Measurements from ENCODE around the gene LTB.
"Not testable (repeated sequence)": the region's sequence is repeated elsewhere in the genome, so short reads cannot be mapped to it uniquely, and the experiment has no call there.

The LTB gene

DNA sequence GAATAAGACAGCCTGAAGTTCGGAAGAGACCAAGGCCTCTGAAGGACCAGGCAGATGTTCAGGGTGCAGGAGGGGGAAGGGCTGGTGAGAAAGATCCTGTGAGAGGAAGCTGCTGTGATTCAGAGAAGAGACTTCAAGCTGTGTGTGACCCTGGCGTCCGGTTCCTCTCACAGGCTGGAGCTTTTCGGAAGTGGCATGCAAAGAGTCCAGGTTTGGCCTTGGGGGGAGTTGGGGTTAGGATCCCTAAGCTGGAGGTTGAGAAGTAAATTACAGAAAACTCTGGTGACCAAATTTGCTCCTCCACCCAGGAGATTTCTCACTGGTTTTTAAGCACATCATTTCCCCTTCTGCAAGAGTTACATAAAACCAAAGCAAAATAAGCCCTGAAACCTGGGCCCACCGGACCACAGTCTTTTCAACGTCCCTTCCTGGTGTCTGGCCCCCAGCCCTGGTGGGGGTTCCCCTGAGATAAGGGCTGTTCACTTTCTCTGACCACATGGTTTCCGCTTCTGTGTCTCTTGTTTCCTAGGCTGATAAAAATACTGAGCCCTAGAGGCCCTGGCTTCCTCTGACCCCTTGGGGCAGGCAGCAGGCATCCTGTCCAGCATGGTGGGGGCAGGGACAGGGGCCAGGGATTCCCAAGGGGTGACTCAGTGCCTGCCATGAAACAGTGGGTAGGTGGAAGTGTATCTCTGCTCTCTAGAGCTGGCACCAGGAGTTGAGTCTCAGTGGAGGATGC, 22.1 kb downstream of the LTB start:
- H3K27ac ChIP-seq (ENCODE audit: low read length) = no peak overlapping the region
- no peak overlapping the region for H3K4me3 ChIP-seq (ENCODE audit: low read length)

DNA sequence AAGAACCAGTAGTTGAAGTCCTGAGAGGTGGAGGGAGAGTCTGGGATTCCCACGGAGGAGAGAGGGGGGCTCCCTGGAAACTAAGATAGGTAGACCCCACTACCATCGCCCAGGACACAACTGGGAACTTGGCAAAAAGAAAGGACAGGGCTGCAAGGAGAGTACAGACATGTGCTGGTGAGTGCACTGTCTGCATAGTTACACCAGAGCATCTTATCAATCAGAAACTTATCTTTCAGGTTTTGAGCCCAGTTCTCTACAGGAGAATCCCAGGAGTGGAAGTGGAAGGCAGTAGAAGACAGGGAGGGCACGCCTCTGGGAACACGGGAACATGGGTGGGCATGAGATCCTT, 22.6 kb downstream of the LTB start:
- Histone ChIP-seq H3K4me3 (ENCODE audit: low read length) (no peak overlapping the region), H3K4me1 (ENCODE audit: control insufficient read depth, insufficient read depth, low read length) (no peaks in the 10 kb centered on the region), H3K9me3 (ENCODE audit: control insufficient read depth, insufficient read depth, low read length) (no peaks in the 10 kb centered on the region), H3K27me3 (ENCODE audit: control insufficient read depth, insufficient read depth, low read length) (no peaks in the 10 kb centered on the region), H3K36me3 (ENCODE audit: control insufficient read depth, insufficient read depth, low read length) (peaks cover 2% of the 10 kb centered on the region; the same call in 1 of the 2 replicates), H3K27ac (ENCODE audit: low read length) (no peak overlapping the region)
- WGBS (ENCODE audit: insufficient coverage, insufficient read length) = no CpG with 5 or more reads among the region's 4 CpGs
- no peak for DNase-seq (ENCODE audit: low read depth, low spot score)

More for the DNA sequence above, 22.1 kb downstream of the LTB start:
- no CpG with 5 or more reads among the region's 7 CpGs for WGBS (ENCODE audit: insufficient coverage, insufficient read length)
- peaks cover 2% of the 10 kb centered on the region; the same call in 1 of the 2 replicates for H3K36me3 ChIP-seq (ENCODE audit: control insufficient read depth, insufficient read depth, low read length)
- H3K4me1 ChIP-seq (ENCODE audit: control insufficient read depth, insufficient read depth, low read length) = no peaks in the 10 kb centered on the region
- no peak for DNase-seq (ENCODE audit: low read depth, low spot score)
- no peaks in the 10 kb centered on the region for H3K27me3 ChIP-seq (ENCODE audit: control insufficient read depth, insufficient read depth, low read length)
- no peaks in the 10 kb centered on the region for H3K9me3 ChIP-seq (ENCODE audit: control insufficient read depth, insufficient read depth, low read length)

DNA sequence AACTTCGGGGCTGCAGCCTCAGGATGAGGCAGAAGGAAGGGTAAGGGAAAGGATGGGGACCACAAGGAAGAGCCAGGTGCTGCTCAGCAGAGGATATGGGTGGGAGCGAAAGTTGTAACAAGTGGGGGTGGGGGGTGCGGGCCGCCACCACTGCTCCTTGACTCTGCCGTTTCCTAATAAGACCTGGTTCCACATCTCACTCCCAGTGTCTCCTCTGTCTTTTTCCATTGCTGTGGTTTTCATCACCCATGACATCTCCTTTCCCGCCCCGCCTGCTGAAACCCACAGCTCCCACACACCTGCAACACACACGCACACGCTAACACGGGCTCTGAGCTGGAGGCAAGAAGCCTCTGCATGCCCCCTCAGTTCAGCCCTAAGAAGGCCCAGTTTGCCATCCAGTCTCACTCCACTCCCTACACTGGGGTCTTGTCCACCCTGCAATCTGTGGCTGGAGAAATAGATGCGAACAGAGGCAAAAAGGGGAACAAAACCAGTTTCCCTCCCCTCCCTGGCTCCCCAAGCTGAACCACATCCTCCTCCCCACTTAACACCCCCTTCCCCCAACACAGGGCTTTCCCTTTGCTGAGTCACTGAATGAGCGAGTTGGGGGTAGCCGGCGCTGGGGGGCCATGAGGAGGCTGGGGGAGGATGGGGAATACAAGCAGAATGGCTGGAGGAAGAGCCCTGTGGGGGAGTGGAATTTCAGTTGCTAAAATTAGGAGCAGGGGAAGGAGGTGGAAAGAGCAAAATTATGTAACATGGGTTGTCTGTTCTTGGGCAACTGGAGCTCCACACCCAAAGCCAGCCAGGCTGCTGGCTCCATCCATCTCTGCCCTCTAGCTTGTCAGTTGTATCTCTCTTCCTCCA, 23.4 kb downstream of the LTB start:
- Histone ChIP-seq H3K27ac (ENCODE audit: low read length) (no peak overlapping the region), H3K4me3 (ENCODE audit: low read length) (no peak overlapping the region), H3K4me1 (ENCODE audit: control insufficient read depth, insufficient read depth, low read length) (no peaks in the 10 kb centered on the region)

DNA sequence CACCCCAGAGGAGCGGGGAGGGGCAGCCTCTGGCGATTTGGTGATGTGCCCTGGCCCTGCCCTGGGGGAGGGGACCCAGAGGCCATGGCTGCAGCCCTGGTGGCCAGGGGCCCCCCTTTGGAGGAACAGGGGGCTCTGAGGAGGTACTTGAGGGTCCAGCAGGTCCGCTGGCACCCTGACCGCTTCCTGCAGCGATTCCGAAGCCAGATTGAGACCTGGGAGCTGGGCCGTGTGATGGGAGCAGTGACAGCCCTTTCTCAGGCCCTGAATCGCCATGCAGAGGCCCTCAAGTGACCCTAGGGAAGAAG, 24.0 kb downstream of the LTB start:
- Histone ChIP-seq H3K27me3 (ENCODE audit: control insufficient read depth, insufficient read depth, low read length) (no peaks in the 10 kb centered on the region), H3K27ac (ENCODE audit: low read length) (no peak overlapping the region), H3K4me1 (ENCODE audit: control insufficient read depth, insufficient read depth, low read length) (no peaks in the 10 kb centered on the region), H3K9me3 (ENCODE audit: control insufficient read depth, insufficient read depth, low read length) (no peaks in the 10 kb centered on the region), H3K36me3 (ENCODE audit: control insufficient read depth, insufficient read depth, low read length) (peaks cover 2% of the 10 kb centered on the region; the same call in 1 of the 2 replicates), H3K4me3 (ENCODE audit: low read length) (no peak overlapping the region)
- no peak for DNase-seq (ENCODE audit: low read depth, low spot score)
- WGBS (ENCODE audit: insufficient coverage, insufficient read length) = no CpG with 5 or more reads among the region's 8 CpGs

More for the DNA sequence above, 23.4 kb downstream of the LTB start:
- no CpG with 5 or more reads among the region's 14 CpGs for WGBS (ENCODE audit: insufficient coverage, insufficient read length)
- no peaks in the 10 kb centered on the region for H3K27me3 ChIP-seq (ENCODE audit: control insufficient read depth, insufficient read depth, low read length)
- no peaks in the 10 kb centered on the region for H3K9me3 ChIP-seq (ENCODE audit: control insufficient read depth, insufficient read depth, low read length)
- no peak for DNase-seq (ENCODE audit: low read depth, low spot score)
- peaks cover 2% of the 10 kb centered on the region; the same call in 1 of the 2 replicates for H3K36me3 ChIP-seq (ENCODE audit: control insufficient read depth, insufficient read depth, low read length)

DNA sequence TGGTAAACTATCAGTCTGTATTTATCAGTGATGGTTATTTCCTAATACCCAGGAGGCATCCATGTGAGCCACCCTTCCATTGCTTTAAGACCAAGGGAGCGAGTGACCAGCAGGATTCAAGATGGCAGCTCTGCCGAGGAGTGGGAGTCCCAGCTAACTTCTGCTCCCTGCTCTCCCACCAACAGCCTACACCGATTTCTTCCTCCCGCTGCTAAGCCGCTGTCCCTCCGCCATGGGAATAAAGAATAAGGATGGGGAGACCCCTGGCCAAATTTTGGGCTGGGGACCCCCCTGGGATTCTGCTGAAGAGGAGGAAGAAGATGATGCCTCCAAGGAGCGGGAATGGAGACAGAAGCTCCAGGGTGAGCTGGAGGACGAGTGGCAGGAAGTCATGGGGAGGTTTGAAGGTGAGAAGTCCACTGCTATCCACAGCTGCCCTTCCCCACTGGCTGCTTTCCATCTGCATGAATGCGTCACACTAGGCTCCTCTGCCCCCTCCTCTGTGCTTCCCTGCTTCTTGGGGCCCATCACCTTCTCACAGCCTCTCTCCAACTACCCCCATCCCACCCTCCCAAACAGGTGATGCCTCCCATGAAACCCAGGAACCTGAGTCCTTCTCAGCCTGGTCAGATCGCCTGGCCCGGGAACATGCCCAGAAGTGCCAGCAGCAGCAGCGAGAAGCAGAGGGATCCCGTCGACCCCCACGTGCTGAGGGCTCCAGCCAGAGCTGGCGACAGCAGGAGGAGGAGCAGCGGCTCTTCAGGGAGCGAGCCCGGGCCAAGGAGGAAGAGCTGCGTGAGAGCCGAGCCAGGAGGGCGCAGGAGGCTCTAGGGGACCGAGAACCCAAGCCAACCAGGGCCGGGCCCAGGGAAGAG, 24.5 kb downstream of the LTB start:
- WGBS (ENCODE audit: insufficient coverage, insufficient read length) = no CpG with 5 or more reads among the region's 24 CpGs
- Histone ChIP-seq H3K4me3 (ENCODE audit: low read length) (no peak overlapping the region), H3K36me3 (ENCODE audit: control insufficient read depth, insufficient read depth, low read length) (peaks cover 2% of the 10 kb centered on the region; the same call in 1 of the 2 replicates), H3K9me3 (ENCODE audit: control insufficient read depth, insufficient read depth, low read length) (no peaks in the 10 kb centered on the region), H3K27ac (ENCODE audit: low read length) (no peak overlapping the region), H3K27me3 (ENCODE audit: control insufficient read depth, insufficient read depth, low read length) (no peaks in the 10 kb centered on the region), H3K4me1 (ENCODE audit: control insufficient read depth, insufficient read depth, low read length) (no peaks in the 10 kb centered on the region)
- DNase-seq (ENCODE audit: low read depth, low spot score) = no peak

DNA sequence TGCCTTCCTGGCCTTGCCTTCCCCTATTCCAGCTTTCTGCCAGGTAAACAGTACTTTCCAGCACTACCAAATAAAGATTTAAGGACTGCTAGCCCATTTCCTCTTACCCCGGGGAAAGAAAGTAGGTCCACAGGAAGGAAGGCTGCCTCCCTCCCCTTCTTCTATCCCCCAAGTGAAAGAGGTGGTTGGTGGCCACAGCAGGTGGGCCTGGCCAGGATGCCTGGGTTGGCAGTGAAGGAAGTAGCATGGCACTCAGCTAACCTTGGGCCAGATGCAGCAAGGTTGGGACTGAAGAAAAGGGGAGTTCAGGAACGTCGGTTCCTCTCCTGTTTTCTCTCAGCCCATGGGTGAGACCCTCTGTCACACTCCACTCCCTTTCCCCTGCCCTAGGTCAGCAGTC, 25.9 kb downstream of the LTB start:
- H3K4me3 ChIP-seq (ENCODE audit: low read length) = no peak overlapping the region
- H3K36me3 ChIP-seq (ENCODE audit: control insufficient read depth, insufficient read depth, low read length) = peaks cover 2% of the 10 kb centered on the region; the same call in 1 of the 2 replicates
- no peaks in the 10 kb centered on the region for H3K4me1 ChIP-seq (ENCODE audit: control insufficient read depth, insufficient read depth, low read length)
- no peak overlapping the region for H3K27ac ChIP-seq (ENCODE audit: low read length)
- WGBS (ENCODE audit: insufficient coverage, insufficient read length) = no CpG with 5 or more reads among the region's 3 CpGs
- no peaks in the 10 kb centered on the region for H3K9me3 ChIP-seq (ENCODE audit: control insufficient read depth, insufficient read depth, low read length)
- no peaks in the 10 kb centered on the region for H3K27me3 ChIP-seq (ENCODE audit: control insufficient read depth, insufficient read depth, low read length)
- DNase-seq (ENCODE audit: low read depth, low spot score) = no peak

DNA sequence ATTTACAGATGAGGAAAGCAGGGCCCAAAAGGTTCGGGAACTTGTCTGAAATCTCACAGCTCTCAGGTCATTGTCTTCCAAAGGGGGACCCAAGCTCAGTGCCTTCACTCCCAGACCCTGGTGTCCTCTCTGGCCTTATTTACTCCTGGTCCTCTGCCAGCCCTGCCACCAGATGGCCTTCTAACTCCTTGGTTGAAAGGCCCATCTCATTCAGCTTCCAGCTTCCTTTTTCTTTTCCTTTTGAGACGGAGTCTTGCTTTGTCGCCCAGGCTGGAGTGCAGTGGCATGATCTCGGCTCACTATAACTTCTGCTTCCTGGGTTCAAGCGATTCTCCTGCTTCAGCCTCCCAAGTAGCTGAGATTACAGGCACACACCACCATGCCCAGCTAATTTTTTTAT, 30.9 kb downstream of the LTB start:
- not testable (repeated sequence) for H3K36me3 ChIP-seq (ENCODE audit: control insufficient read depth, insufficient read depth, low read length); H3K27ac ChIP-seq (ENCODE audit: low read length); H3K27me3 ChIP-seq (ENCODE audit: control insufficient read depth, insufficient read depth, low read length); H3K4me3 ChIP-seq (ENCODE audit: low read length); H3K4me1 ChIP-seq (ENCODE audit: control insufficient read depth, insufficient read depth, low read length); DNase-seq (ENCODE audit: low read depth, low spot score); H3K9me3 ChIP-seq (ENCODE audit: control insufficient read depth, insufficient read depth, low read length)
- WGBS (ENCODE audit: insufficient coverage, insufficient read length) = no CpG with 5 or more reads among the region's 5 CpGs

DNA sequence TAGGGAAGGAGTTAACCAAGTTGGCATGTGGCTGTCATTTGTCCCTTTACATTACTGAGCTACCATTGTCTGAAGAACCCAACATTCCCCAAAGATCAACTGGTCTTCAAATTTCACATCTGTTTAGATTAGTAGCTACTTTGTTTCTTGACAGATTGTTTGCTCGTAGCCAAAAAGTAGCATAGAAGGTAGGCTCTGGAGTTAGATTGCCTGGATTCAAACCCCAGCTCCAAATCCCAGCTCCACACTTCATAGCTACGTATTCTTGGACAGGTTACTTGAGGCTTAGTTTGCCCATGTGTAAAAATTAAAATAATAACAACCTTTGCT, 33.7 kb downstream of the LTB start:
- DNase-seq (ENCODE audit: low read depth, low spot score) = no peak
- Histone ChIP-seq H3K36me3 (ENCODE audit: control insufficient read depth, insufficient read depth, low read length) (no peaks in the 10 kb centered on the region), H3K27me3 (ENCODE audit: control insufficient read depth, insufficient read depth, low read length) (no peaks in the 10 kb centered on the region), H3K4me3 (ENCODE audit: low read length) (no peak overlapping the region), H3K27ac (ENCODE audit: low read length) (no peak overlapping the region), H3K9me3 (ENCODE audit: control insufficient read depth, insufficient read depth, low read length) (no peaks in the 10 kb centered on the region), H3K4me1 (ENCODE audit: control insufficient read depth, insufficient read depth, low read length) (peaks cover 1% of the 10 kb centered on the region; the same call in 1 of the 2 replicates)
- no CpG with 5 or more reads among the region's 2 CpGs for WGBS (ENCODE audit: insufficient coverage, insufficient read length)

DNA sequence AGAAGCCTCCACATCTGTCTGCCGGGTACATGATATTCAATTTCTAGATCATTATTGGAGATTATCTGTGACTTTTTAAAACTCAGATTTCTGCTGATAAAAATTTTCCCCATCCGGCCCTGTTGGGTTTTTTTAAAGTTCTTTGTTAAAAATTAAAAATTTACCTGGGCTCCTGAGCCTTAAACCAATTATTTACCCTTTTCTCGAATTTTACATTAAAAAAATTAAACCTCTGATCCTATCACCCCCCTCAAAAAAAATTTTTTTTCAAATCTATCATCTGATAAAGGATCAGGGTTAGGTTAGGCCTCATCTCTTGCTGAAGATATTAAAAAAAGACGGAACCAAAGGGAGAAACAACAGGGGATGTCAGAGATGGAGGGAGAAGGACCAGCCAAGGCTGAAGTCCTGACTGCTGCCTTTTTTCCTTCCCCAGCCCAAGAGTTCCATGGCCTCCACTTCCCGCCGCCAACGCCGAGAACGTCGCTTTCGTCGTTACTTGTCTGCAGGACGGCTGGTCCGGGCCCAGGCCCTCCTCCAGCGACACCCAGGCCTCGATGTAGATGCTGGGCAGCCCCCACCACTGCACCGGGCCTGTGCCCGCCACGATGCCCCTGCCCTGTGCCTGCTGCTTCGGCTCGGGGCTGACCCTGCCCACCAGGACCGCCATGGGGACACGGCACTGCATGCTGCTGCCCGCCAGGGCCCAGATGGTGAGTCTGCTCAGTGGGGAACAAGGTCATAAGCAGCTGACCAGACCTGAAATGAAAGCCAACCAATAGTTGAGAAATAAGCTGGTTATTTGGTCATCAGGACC, 34.3 kb downstream of the LTB start:
- Histone ChIP-seq H3K4me3 (ENCODE audit: low read length) (peak overlapping the region; percentile 10; the same call in 1 of the 2 replicates), H3K36me3 (ENCODE audit: control insufficient read depth, insufficient read depth, low read length) (no peaks in the 10 kb centered on the region), H3K27ac (ENCODE audit: low read length) (no peak overlapping the region), H3K27me3 (ENCODE audit: control insufficient read depth, insufficient read depth, low read length) (no peaks in the 10 kb centered on the region), H3K9me3 (ENCODE audit: control insufficient read depth, insufficient read depth, low read length) (no peaks in the 10 kb centered on the region), H3K4me1 (ENCODE audit: control insufficient read depth, insufficient read depth, low read length) (peaks cover 1% of the 10 kb centered on the region; the same call in 1 of the 2 replicates)
- DNase-seq (ENCODE audit: low read depth, low spot score) = no peak
- 100% methylated on average over 1 of the region's 24 CpGs for WGBS (ENCODE audit: insufficient coverage, insufficient read length)

All from iPS DF 6.9 (cell line).